ENCODE results near the gene IL1RAP. TPM values are rescaled to one million over a fixed set of nuclear protein-coding genes. Genes with fewer than 3 reads are reported as not detected.

The IL1RAP gene
- total and polyA plus RNA-seq, 12 donors: 2.1 to 11.9 (median 7.6) TPM

GRCh38 chr3:190499122-190499521, 14.8 kb upstream of the IL1RAP start:
- ATAC-seq (peak in 3 of 8 donors; percentile 37 to 47 (median 47)), DNase-seq (no peak)
- intact Hi-C loops (cut with DNase I): no loop called here
- H3K27ac ChIP-seq: peak overlapping the region in 7 of 10 donors; percentile 25 to 75 (median 64)
- H3K4me1 ChIP-seq: peaks cover 0 to 46% (median 11%) of the 10 kb centered on the region in 9 donors
- H3K27me3 ChIP-seq: peaks cover 0 to 4% (median 0%) of the 10 kb centered on the region in 7 donors
- TF ChIP-seq CTCF (IDR thresholded peaks at IDR 0.05): no peak
- H3K36me3 ChIP-seq: no peaks in the 10 kb centered on the region
- no peak overlapping the region for H3K4me3 ChIP-seq
- WGBS, 2 donors: 9 to 14% methylated on average over 2 of the region's 2 CpGs
- no peaks in the 10 kb centered on the region for H3K9me3 ChIP-seq

- intact Hi-C loops (cut with DNase I): loop anchor here in 1 of 10 donors (10.0 kb wide), 1 partner anchor 78 kb away; no protein-coding TSS in a partner anchor
- 66 to 80% methylated on average over 3 of the region's 3 CpGs for WGBS, 2 donors
- ATAC-seq: no peak
Measured at GRCh38 chr3:190502946-190503345, 10.9 kb upstream of the IL1RAP start.

GRCh38 chr3:190504354-190505125, 9.3 kb upstream of the IL1RAP start:
- Histone ChIP-seq H3K9me3 (no peaks in the 10 kb centered on the region), H3K27ac (peak overlapping the region in 3 of 10 donors; percentile 9 to 45 (median 33)), H3K4me3 (no peak overlapping the region), H3K27me3 (no peaks in the 10 kb centered on the region), H3K4me1 (peaks cover 0 to 18% (median 0%) of the 10 kb centered on the region in 9 donors), H3K36me3 (no peaks in the 10 kb centered on the region)
- DNase-seq: no peak
- intact Hi-C loops (cut with DNase I): loop anchor here in 1 of 10 donors (10.0 kb wide), 1 partner anchor 80 kb away; no protein-coding TSS in a partner anchor
- 52 to 53% methylated on average over 4 of the region's 4 CpGs for WGBS, 2 donors
- TF ChIP-seq CTCF (IDR thresholded peaks at IDR 0.05): peak in 3 of 9 donors; percentile 11 to 31 (median 31)
- ATAC-seq: peak in 6 of 8 donors; percentile 21 to 74 (median 54)

More at GRCh38 chr3:190502946-190503345, 10.9 kb upstream of the IL1RAP start:
- TF ChIP-seq CTCF (IDR thresholded peaks at IDR 0.05): no peak
- Histone ChIP-seq H3K27me3 (peaks cover 0 to 4% (median 0%) of the 10 kb centered on the region in 7 donors), H3K4me3 (no peak overlapping the region), H3K9me3 (no peaks in the 10 kb centered on the region), H3K27ac (peak overlapping the region in 1 of 10 donors; percentile 9), H3K36me3 (no peaks in the 10 kb centered on the region), H3K4me1 (peaks cover 0 to 26% (median 4%) of the 10 kb centered on the region in 9 donors)
- no peak for DNase-seq

DNA sequence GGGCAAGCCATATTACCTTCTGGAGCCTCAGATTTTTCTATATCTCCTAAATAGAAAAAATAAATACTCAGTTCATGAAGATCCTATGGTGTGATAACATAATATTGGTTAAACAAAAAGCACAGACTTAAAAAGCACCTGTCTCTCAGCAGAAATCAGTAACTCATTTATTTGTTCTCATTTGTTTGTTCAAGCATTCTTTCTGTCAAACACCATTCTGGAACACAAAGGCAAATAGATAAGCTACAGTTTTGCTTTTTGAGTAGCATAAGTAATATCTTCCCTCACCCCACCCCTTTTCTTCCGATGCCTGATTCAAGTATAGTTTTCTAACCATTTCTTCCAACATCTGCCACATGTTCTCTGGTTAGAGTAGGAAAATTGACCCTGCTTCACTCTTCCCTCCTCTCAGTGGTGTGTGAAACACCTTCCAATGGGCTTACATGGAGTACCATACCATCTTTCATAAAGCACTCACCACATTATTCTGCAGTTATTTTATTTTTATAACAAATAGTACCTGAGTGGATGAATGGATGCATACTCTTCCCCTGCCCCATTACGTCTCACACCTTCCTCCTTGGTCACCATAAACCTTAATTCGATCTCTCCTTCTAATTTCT, 8.4 kb upstream of the IL1RAP start:
- Histone ChIP-seq H3K9me3 (no peaks in the 10 kb centered on the region), H3K27ac (no peak overlapping the region), H3K27me3 (no peaks in the 10 kb centered on the region), H3K36me3 (no peaks in the 10 kb centered on the region), H3K4me3 (no peak overlapping the region), H3K4me1 (peaks cover 0 to 18% (median 0%) of the 10 kb centered on the region in 9 donors)
- ATAC-seq (no peak), DNase-seq (no peak)
- TF ChIP-seq CTCF (IDR thresholded peaks at IDR 0.05): no peak
- 76 to 77% methylated on average over 3 of the region's 3 CpGs for WGBS, 2 donors
- intact Hi-C loops (cut with DNase I): loop anchor here in 1 of 10 donors (10.0 kb wide), 1 partner anchor 81 kb away; no protein-coding TSS in a partner anchor

Data from heart right ventricle (tissue), 16 donors.